KOPT-K1 (cell line): Measurements from ENCODE around the gene JPH2.
"Not testable (repeated sequence)": the region's sequence is repeated elsewhere in the genome, so short reads cannot be mapped to it uniquely, and the experiment has no call there.

Experiments
- H3K27ac ChIP-seq: fragments of 200-600 bp; sonication (generic); 2 replicates; pipeline ENCODE4 v1.5.1; 2016; ENCODE audit warnings: antibody characterized with exemption, mild to moderate bottlenecking, low read depth, low read length; ENCODE audit not compliant: poor library complexity, severe bottlenecking
- H3K36me3 ChIP-seq: fragments of 200-600 bp; sonication (generic); 2 replicates; pipeline ENCODE4 v1.5.1; 2017; ENCODE audit warnings: antibody characterized with exemption, mild to moderate bottlenecking, low read length, moderate library complexity; ENCODE audit not compliant: insufficient read depth
- H3K9me3 ChIP-seq: fragments of 200-600 bp; sonication (generic); 2 replicates; pipeline ENCODE4 v1.5.1; 2017; ENCODE audit warnings: antibody characterized with exemption, low read length, mild to moderate bottlenecking; ENCODE audit not compliant: insufficient read depth, poor library complexity, severe bottlenecking

The JPH2 gene

GRCh38 chr20:44136579-44137265, 50.3 kb downstream of the JPH2 start:
- H3K9me3 ChIP-seq = no peaks in the 10 kb centered on the region
- no peaks in the 10 kb centered on the region for H3K36me3 ChIP-seq
- H3K27ac ChIP-seq = no peak overlapping the region

- Histone ChIP-seq H3K27ac (no peak overlapping the region), H3K9me3 (no peaks in the 10 kb centered on the region), H3K36me3 (no peaks in the 10 kb centered on the region)
Measured at GRCh38 chr20:44135417-44136204, 51.4 kb downstream of the JPH2 start.

GRCh38 chr20:44135012-44135412, 52.0 kb downstream of the JPH2 start:
- H3K27ac ChIP-seq = no peak overlapping the region
- H3K36me3 ChIP-seq = no peaks in the 10 kb centered on the region
- no peaks in the 10 kb centered on the region for H3K9me3 ChIP-seq

- no peaks in the 10 kb centered on the region for H3K36me3 ChIP-seq
- no peak overlapping the region for H3K27ac ChIP-seq
- H3K9me3 ChIP-seq = no peaks in the 10 kb centered on the region
Measured at GRCh38 chr20:44133424-44133823, 53.6 kb downstream of the JPH2 start.

GRCh38 chr20:44131704-44132103, 55.3 kb downstream of the JPH2 start:
- H3K36me3 ChIP-seq = no peaks in the 10 kb centered on the region
- no peaks in the 10 kb centered on the region for H3K9me3 ChIP-seq
- H3K27ac ChIP-seq = no peak overlapping the region

GRCh38 chr20:44129911-44130718, 56.9 kb downstream of the JPH2 start:
- H3K27ac ChIP-seq = no peak overlapping the region
- H3K36me3 ChIP-seq = no peaks in the 10 kb centered on the region
- no peaks in the 10 kb centered on the region for H3K9me3 ChIP-seq

GRCh38 chr20:44129300-44129699, 57.7 kb downstream of the JPH2 start:
- H3K36me3 ChIP-seq, H3K9me3 ChIP-seq: not testable (repeated sequence)

GRCh38 chr20:44126445-44126844, 60.5 kb downstream of the JPH2 start:
- Histone ChIP-seq H3K9me3 (no peaks in the 10 kb centered on the region), H3K27ac (no peak overlapping the region), H3K36me3 (no peaks in the 10 kb centered on the region)

More at GRCh38 chr20:44129300-44129699, 57.7 kb downstream of the JPH2 start:
- H3K27ac ChIP-seq = not testable (repeated sequence)

- Histone ChIP-seq H3K36me3 (no peaks in the 10 kb centered on the region), H3K9me3 (no peaks in the 10 kb centered on the region), H3K27ac (no peak overlapping the region)
Measured at GRCh38 chr20:44125332-44126127, 61.5 kb downstream of the JPH2 start.

- no peaks in the 10 kb centered on the region for H3K9me3 ChIP-seq
- no peak overlapping the region for H3K27ac ChIP-seq
- H3K36me3 ChIP-seq = no peaks in the 10 kb centered on the region
Measured at GRCh38 chr20:44123874-44124535, 63.0 kb downstream of the JPH2 start.

GRCh38 chr20:44123251-44123650, 63.7 kb downstream of the JPH2 start:
- Histone ChIP-seq H3K9me3 (no peaks in the 10 kb centered on the region), H3K36me3 (no peaks in the 10 kb centered on the region), H3K27ac (no peak overlapping the region)

- H3K36me3 ChIP-seq = no peaks in the 10 kb centered on the region
- H3K27ac ChIP-seq = no peak overlapping the region
- H3K9me3 ChIP-seq = no peaks in the 10 kb centered on the region
Measured at GRCh38 chr20:44120676-44121425, 66.1 kb downstream of the JPH2 start.

- Histone ChIP-seq H3K9me3 (no peaks in the 10 kb centered on the region), H3K27ac (no peak overlapping the region), H3K36me3 (no peaks in the 10 kb centered on the region)
Measured at GRCh38 chr20:44118185-44119033, 68.6 kb downstream of the JPH2 start.
